ENCODE measurements around the gene NDST4.

The NDST4 gene

GRCh38 chr4:114785570-114785969 lies 327.9 kb downstream of the NDST4 start:
- no peak for ATAC-seq

GRCh38 chr4:114783215-114783595 lies 330.2 kb downstream of the NDST4 start:
- ATAC-seq: no peak
- TF ChIP-seq ZC3H10 (CRISPR knock-in tag; IDR thresholded peaks at IDR 0.05) (no peak), ZNF70 (CRISPR knock-in tag; IDR thresholded peaks at IDR 0.05) (no peak), TOX (CRISPR knock-in tag; IDR thresholded peaks at IDR 0.05; ENCODE audit: borderline replicate concordance) (no peak), TCF4 (CRISPR knock-in tag; IDR thresholded peaks at IDR 0.05; ENCODE audit: borderline replicate concordance) (no peak), ZFP3 (CRISPR knock-in tag; IDR thresholded peaks at IDR 0.05) (no peak), ZNF565 (CRISPR knock-in tag; conservative IDR thresholded peaks at IDR 0.05; ENCODE audit: low read depth) (no peak), ZNF8 (CRISPR knock-in tag; IDR thresholded peaks at IDR 0.05) (no peak), ESRRG (CRISPR knock-in tag; IDR thresholded peaks at IDR 0.05) (no peak), POU6F1 (CRISPR knock-in tag; IDR thresholded peaks at IDR 0.05; ENCODE audit: borderline replicate concordance, low read depth) (no peak), CSRNP3 (CRISPR knock-in tag; IDR thresholded peaks at IDR 0.05) (no peak), RARB (CRISPR knock-in tag; IDR thresholded peaks at IDR 0.05) (no peak), CREB5 (CRISPR knock-in tag; IDR thresholded peaks at IDR 0.05; ENCODE audit: low read depth) (no peak), PPARA (CRISPR knock-in tag; IDR thresholded peaks at IDR 0.05; ENCODE audit: borderline replicate concordance) (no peak), ISL1 (CRISPR knock-in tag; IDR thresholded peaks at IDR 0.05) (no peak), TSHZ2 (CRISPR knock-in tag; IDR thresholded peaks at IDR 0.05) (no peak), CSDC2 (CRISPR knock-in tag; IDR thresholded peaks at IDR 0.05) (no peak), GLIS3 (CRISPR knock-in tag; IDR thresholded peaks at IDR 0.05) (no peak), SNAI2 (CRISPR knock-in tag; IDR thresholded peaks at IDR 0.05) (no peak)

More at GRCh38 chr4:114785570-114785969, 327.9 kb downstream of the NDST4 start:
- TF ChIP-seq ISL1 (CRISPR knock-in tag; IDR thresholded peaks at IDR 0.05) (no peak), TSHZ2 (CRISPR knock-in tag; IDR thresholded peaks at IDR 0.05) (no peak), RARB (CRISPR knock-in tag; IDR thresholded peaks at IDR 0.05) (no peak), CREB5 (CRISPR knock-in tag; IDR thresholded peaks at IDR 0.05; ENCODE audit: low read depth) (no peak), ZNF70 (CRISPR knock-in tag; IDR thresholded peaks at IDR 0.05) (no peak), BACH2 (CRISPR knock-in tag; IDR thresholded peaks at IDR 0.05; ENCODE audit: borderline replicate concordance) (no peak), ESRRG (CRISPR knock-in tag; IDR thresholded peaks at IDR 0.05) (no peak), CSRNP3 (CRISPR knock-in tag; IDR thresholded peaks at IDR 0.05) (no peak), ZC3H10 (CRISPR knock-in tag; IDR thresholded peaks at IDR 0.05) (no peak), CSDC2 (CRISPR knock-in tag; IDR thresholded peaks at IDR 0.05) (no peak)

All from SK-N-SH treated with all-trans-retinoic acid at 6 μM for 48 hours (cell line).